Measurements from ENCODE around the gene PDCD2. TPM values are rescaled to one million over a fixed set of nuclear protein-coding genes. Genes with fewer than 3 reads are reported as not detected.

Gene PDCD2
- total RNA-seq, 1 experiment from 2014 or later, result 132 TPM

DNA sequence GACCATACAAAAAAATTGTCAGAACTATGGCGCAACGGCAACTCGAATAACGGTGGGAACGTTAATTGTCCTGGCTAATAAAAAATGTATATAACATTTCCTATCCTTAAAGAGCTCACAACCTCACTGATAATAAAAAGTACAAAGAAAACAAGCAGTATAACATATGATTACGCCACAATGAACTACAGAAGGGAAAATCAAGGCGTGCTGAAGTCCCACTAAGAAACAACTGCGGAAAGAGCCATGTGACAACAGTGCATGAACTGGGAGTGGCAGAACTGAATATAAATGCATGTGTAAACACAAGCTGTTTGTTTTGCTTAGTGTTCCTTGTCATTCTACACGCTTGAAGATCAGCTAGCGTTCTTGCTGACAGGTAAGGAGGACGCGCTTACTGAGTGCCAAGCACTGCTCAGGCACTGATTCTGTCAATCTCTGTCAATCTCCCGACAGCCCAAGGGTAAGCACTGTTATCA, 30.9 kb downstream of the PDCD2 start:
- POLR2A ChIA-PET, result interaction anchor here (0.9 kb wide), 1 partner anchor 31 kb away, joined by 3 read pairs; the partner anchor contains the start of gene PDCD2
- peak; percentile 13 for DNase-seq (ENCODE audit: low spot score)
- TF ChIP-seq NFE2L1 (CRISPR knock-in tag; IDR thresholded peaks at IDR 0.05) (no peak), NR2C2 (CRISPR knock-in tag; IDR thresholded peaks at IDR 0.05) (no peak), OVOL2 (CRISPR knock-in tag; IDR thresholded peaks at IDR 0.05; ENCODE audit: borderline replicate concordance) (no peak), ETV6 (CRISPR knock-in tag; IDR thresholded peaks at IDR 0.05) (no peak), ZNF423 (CRISPR knock-in tag; IDR thresholded peaks at IDR 0.05) (no peak), ZNF671 (CRISPR knock-in tag; IDR thresholded peaks at IDR 0.05) (no peak), GRHL2 (CRISPR knock-in tag; IDR thresholded peaks at IDR 0.05; ENCODE audit: insufficient replicate concordance, severe bottlenecking) (no peak), MYBL2 (CRISPR knock-in tag; IDR thresholded peaks at IDR 0.05) (no peak), CREM (CRISPR knock-in tag; IDR thresholded peaks at IDR 0.05) (no peak), ESRRA (CRISPR knock-in tag; IDR thresholded peaks at IDR 0.05; ENCODE audit: borderline replicate concordance) (no peak)
- TF ChIP-seq, protein P1, sequence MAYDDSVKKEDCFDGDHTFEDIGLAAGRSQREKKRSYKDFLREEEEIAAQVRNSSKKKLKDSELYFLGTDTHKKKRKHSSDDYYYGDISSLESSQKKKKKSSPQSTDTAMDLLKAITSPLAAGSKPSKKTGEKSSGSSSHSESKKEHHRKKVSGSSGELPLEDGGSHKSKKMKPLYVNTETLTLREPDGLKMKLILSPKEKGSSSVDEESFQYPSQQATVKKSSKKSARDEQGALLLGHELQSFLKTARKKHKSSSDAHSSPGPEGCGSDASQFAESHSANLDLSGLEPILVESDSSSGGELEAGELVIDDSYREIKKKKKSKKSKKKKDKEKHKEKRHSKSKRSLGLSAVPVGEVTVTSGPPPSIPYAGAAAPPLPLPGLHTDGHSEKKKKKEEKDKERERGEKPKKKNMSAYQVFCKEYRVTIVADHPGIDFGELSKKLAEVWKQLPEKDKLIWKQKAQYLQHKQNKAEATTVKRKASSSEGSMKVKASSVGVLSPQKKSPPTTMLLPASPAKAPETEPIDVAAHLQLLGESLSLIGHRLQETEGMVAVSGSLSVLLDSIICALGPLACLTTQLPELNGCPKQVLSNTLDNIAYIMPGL (CRISPR knock-in tag; IDR thresholded peaks at IDR 0.05), result no peak
- TF ChIP-seq, protein P2, sequence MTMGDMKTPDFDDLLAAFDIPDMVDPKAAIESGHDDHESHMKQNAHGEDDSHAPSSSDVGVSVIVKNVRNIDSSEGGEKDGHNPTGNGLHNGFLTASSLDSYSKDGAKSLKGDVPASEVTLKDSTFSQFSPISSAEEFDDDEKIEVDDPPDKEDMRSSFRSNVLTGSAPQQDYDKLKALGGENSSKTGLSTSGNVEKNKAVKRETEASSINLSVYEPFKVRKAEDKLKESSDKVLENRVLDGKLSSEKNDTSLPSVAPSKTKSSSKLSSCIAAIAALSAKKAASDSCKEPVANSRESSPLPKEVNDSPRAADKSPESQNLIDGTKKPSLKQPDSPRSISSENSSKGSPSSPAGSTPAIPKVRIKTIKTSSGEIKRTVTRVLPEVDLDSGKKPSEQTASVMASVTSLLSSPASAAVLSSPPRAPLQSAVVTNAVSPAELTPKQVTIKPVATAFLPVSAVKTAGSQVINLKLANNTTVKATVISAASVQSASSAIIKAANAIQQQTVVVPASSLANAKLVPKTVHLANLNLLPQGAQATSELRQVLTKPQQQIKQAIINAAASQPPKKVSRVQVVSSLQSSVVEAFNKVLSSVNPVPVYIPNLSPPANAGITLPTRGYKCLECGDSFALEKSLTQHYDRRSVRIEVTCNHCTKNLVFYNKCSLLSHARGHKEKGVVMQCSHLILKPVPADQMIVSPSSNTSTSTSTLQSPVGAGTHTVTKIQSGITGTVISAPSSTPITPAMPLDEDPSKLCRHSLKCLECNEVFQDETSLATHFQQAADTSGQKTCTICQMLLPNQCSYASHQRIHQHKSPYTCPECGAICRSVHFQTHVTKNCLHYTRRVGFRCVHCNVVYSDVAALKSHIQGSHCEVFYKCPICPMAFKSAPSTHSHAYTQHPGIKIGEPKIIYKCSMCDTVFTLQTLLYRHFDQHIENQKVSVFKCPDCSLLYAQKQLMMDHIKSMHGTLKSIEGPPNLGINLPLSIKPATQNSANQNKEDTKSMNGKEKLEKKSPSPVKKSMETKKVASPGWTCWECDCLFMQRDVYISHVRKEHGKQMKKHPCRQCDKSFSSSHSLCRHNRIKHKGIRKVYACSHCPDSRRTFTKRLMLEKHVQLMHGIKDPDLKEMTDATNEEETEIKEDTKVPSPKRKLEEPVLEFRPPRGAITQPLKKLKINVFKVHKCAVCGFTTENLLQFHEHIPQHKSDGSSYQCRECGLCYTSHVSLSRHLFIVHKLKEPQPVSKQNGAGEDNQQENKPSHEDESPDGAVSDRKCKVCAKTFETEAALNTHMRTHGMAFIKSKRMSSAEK (CRISPR knock-in tag; IDR thresholded peaks at IDR 0.05; ENCODE audit: borderline replicate concordance), result no peak
- TF ChIP-seq, protein P3, sequence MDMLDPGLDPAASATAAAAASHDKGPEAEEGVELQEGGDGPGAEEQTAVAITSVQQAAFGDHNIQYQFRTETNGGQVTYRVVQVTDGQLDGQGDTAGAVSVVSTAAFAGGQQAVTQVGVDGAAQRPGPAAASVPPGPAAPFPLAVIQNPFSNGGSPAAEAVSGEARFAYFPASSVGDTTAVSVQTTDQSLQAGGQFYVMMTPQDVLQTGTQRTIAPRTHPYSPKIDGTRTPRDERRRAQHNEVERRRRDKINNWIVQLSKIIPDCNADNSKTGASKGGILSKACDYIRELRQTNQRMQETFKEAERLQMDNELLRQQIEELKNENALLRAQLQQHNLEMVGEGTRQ (CRISPR knock-in tag; IDR thresholded peaks at IDR 0.05), result no peak
- TF ChIP-seq, protein P4, sequence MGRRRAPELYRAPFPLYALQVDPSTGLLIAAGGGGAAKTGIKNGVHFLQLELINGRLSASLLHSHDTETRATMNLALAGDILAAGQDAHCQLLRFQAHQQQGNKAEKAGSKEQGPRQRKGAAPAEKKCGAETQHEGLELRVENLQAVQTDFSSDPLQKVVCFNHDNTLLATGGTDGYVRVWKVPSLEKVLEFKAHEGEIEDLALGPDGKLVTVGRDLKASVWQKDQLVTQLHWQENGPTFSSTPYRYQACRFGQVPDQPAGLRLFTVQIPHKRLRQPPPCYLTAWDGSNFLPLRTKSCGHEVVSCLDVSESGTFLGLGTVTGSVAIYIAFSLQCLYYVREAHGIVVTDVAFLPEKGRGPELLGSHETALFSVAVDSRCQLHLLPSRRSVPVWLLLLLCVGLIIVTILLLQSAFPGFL (CRISPR knock-in tag; IDR thresholded peaks at IDR 0.05; ENCODE audit: borderline replicate concordance), result no peak
- TF ChIP-seq, protein P5, sequence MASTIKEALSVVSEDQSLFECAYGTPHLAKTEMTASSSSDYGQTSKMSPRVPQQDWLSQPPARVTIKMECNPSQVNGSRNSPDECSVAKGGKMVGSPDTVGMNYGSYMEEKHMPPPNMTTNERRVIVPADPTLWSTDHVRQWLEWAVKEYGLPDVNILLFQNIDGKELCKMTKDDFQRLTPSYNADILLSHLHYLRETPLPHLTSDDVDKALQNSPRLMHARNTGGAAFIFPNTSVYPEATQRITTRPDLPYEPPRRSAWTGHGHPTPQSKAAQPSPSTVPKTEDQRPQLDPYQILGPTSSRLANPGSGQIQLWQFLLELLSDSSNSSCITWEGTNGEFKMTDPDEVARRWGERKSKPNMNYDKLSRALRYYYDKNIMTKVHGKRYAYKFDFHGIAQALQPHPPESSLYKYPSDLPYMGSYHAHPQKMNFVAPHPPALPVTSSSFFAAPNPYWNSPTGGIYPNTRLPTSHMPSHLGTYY (CRISPR knock-in tag; IDR thresholded peaks at IDR 0.05), result no peak
- TF ChIP-seq, protein P6, sequence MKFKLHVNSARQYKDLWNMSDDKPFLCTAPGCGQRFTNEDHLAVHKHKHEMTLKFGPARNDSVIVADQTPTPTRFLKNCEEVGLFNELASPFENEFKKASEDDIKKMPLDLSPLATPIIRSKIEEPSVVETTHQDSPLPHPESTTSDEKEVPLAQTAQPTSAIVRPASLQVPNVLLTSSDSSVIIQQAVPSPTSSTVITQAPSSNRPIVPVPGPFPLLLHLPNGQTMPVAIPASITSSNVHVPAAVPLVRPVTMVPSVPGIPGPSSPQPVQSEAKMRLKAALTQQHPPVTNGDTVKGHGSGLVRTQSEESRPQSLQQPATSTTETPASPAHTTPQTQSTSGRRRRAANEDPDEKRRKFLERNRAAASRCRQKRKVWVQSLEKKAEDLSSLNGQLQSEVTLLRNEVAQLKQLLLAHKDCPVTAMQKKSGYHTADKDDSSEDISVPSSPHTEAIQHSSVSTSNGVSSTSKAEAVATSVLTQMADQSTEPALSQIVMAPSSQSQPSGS (CRISPR knock-in tag; IDR thresholded peaks at IDR 0.05; ENCODE audit: borderline replicate concordance, low read depth), result no peak
- TF ChIP-seq, protein P7, sequence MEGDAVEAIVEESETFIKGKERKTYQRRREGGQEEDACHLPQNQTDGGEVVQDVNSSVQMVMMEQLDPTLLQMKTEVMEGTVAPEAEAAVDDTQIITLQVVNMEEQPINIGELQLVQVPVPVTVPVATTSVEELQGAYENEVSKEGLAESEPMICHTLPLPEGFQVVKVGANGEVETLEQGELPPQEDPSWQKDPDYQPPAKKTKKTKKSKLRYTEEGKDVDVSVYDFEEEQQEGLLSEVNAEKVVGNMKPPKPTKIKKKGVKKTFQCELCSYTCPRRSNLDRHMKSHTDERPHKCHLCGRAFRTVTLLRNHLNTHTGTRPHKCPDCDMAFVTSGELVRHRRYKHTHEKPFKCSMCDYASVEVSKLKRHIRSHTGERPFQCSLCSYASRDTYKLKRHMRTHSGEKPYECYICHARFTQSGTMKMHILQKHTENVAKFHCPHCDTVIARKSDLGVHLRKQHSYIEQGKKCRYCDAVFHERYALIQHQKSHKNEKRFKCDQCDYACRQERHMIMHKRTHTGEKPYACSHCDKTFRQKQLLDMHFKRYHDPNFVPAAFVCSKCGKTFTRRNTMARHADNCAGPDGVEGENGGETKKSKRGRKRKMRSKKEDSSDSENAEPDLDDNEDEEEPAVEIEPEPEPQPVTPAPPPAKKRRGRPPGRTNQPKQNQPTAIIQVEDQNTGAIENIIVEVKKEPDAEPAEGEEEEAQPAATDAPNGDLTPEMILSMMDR (IDR thresholded peaks at IDR 0.05), result no peak
- TF ChIP-seq, protein P8, sequence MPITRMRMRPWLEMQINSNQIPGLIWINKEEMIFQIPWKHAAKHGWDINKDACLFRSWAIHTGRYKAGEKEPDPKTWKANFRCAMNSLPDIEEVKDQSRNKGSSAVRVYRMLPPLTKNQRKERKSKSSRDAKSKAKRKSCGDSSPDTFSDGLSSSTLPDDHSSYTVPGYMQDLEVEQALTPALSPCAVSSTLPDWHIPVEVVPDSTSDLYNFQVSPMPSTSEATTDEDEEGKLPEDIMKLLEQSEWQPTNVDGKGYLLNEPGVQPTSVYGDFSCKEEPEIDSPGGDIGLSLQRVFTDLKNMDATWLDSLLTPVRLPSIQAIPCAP (CRISPR knock-in tag; IDR thresholded peaks at IDR 0.05), result no peak
- TF ChIP-seq, protein P9, sequence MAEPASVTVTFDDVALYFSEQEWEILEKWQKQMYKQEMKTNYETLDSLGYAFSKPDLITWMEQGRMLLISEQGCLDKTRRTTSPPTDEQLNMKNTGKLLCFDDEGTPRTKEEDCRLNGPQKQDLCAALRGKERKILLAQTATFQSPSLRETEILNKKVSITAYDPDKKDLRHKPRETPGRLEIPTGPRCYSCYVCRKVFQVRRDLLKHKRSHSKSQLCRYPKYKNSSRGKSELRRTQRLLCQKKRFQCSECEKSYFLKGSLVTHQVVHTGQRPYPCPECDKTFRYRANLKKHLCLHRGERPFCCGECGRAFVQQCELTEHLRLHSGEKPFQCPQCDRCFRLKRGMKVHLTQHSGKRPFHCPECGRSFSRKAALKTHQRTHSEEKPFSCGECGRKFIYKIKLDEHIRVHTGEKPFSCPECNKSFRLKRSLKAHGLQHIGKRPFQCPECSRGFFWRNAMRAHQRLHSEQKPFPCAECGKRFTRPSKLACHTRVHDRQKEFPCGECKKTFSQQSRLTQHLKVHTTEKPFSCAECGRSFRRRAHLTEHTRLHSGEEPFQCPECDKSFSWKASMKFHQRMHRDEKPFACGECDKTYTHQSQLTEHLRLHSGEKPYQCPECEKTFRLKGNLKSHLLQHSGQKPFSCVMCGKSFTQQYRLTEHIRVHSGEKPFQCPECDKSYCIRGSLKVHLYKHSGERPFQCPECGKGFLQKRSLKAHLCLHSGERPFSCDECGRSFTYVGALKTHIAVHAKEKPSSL (CRISPR knock-in tag; conservative IDR thresholded peaks at IDR 0.05), result no peak

More for the DNA sequence above, 30.9 kb downstream of the PDCD2 start:
- peaks cover 13% of the 10 kb centered on the region for H3K4me1 Mint-ChIP-seq
- peak; percentile 46 for ATAC-seq
- H3K9me3 Mint-ChIP-seq, result no peaks in the 10 kb centered on the region
- no peaks in the 10 kb centered on the region for H3K27me3 Mint-ChIP-seq (ENCODE audit: low read depth)
- CTCF ChIA-PET, result interaction anchor here (1.0 kb wide), 1 partner anchor 24 kb away, joined by 5 read pairs; no protein-coding TSS in a partner anchor
- peaks cover 24% of the 10 kb centered on the region for H3K36me3 Mint-ChIP-seq
- no peak overlapping the region for H3K4me3 Mint-ChIP-seq
- no peak overlapping the region for H3K27ac Mint-ChIP-seq
